Gastrocnemius medialis (tissue), 4 donors: ENCODE data around the gene METTL16. TPM values are rescaled to one million over a fixed set of nuclear protein-coding genes. Genes with fewer than 3 reads are reported as not detected.
"Not testable (repeated sequence)": the region's sequence is repeated elsewhere in the genome, so short reads cannot be mapped to it uniquely, and the experiment has no call there.

Experiments
- ATAC-seq, 2 donors: fragments of 150-250 bp; one replicate each; pipeline ENCODE4 v1.9.1; 2016
- DNase-seq, 2 donors: peaks; one replicate each; pipeline ENCODE4 v3.0.0-alpha.2; 2019
- H3K27ac ChIP-seq, 4 donors: fragments of 200-600 bp; sonication (generic); 1 replicate in 1 of 4; 2 replicates in 3 of 4; pipeline ENCODE4 v1.5.1; 2016 to 2018; ENCODE audit warnings: mild to moderate bottlenecking in 2 of 4, moderate library complexity in 1 of 4
- H3K27me3 ChIP-seq, 3 donors: fragments of 200-600 bp; sonication (generic) in 2 of 3; 1 replicate in 1 of 3; 2 replicates in 2 of 3; pipeline versions ENCODE4 v1.5.1 to v1.6.0; 2016 to 2019; ENCODE audit warnings: mild to moderate bottlenecking in 1 of 3, moderate library complexity in 1 of 3
- H3K36me3 ChIP-seq, 2 donors: fragments of 200-600 bp; sonication (generic) in 1 of 2; one replicate each; pipeline ENCODE4 v1.5.1; 2017 to 2018
- H3K4me1 ChIP-seq, 2 donors: fragments of 200-600 bp; sonication (generic) in 1 of 2; one replicate each; pipeline ENCODE4 v1.5.1; 2016 to 2017; ENCODE audit warnings: mild to moderate bottlenecking in 2 of 2
- H3K4me3 ChIP-seq, 4 donors: fragments of 200-600 bp; sonication (generic) in 3 of 4; 1 replicate in 1 of 4; 2 replicates in 3 of 4; pipeline ENCODE4 v1.5.1; 2016 to 2019; ENCODE audit warnings: mild to moderate bottlenecking in 2 of 4
- H3K9me3 ChIP-seq, 3 donors: fragments of 200-600 bp; sonication (generic) in 2 of 3; 1 replicate in 1 of 3; 2 replicates in 2 of 3; pipeline ENCODE4 v1.5.1; 2016 to 2019
- POLR2A ChIP-seq, 2 donors: fragments of 450-650 bp; IDR thresholded peaks; one replicate each; pipeline ENCODE4 v1.6.1; 2017; ENCODE audit warnings: antibody characterized with exemption in 2 of 2, mild to moderate bottlenecking in 2 of 2, moderate library complexity in 2 of 2
- in situ Hi-C, 4 donors: fragments of 200-750 bp; cut with MboI; loops; one replicate each; pipeline versions ENCODE4 v1.15.0 to v1.8.0; 2017; ENCODE audit warnings: low sequenced_read_pairs in 4 of 4
- intact Hi-C: fragments of 100-400 bp; cut with DNase I; formaldehyde crosslinking; loops from one replicate; pipeline ENCODE4 v1.15.1; 2023; ENCODE audit warnings: low total_unique reads
- total RNA-seq, 4 donors: library from RNA; depleted of rRNA; stranded (reverse); fragments of >200 nt; gene quantifications; one replicate each; pipeline versions ENCODE4 v1.1.0 to v1.2.3, GENCODE V29; 2016
- TF ChIP-seq, protein P1 (sequence below), 5 experiments: fragments of 450-650 bp in 3 of 5; fragments of 200-600 bp in 2 of 5; sonication (generic) in 2 of 5; IDR thresholded peaks in 4 of 5; conservative IDR thresholded peaks in 1 of 5; 1 replicate in 4 of 5; 2 replicates in 1 of 5; pipeline ENCODE4 v1.5.1; 2016 to 2019; ENCODE audit warnings: antibody characterized with exemption in 5 of 5, mild to moderate bottlenecking in 3 of 5, moderate library complexity in 3 of 5

METTL16 gene
- total RNA-seq, 4 donors from 2014 or later = 18.2 to 59.7 (median 25.4) TPM

DNA sequence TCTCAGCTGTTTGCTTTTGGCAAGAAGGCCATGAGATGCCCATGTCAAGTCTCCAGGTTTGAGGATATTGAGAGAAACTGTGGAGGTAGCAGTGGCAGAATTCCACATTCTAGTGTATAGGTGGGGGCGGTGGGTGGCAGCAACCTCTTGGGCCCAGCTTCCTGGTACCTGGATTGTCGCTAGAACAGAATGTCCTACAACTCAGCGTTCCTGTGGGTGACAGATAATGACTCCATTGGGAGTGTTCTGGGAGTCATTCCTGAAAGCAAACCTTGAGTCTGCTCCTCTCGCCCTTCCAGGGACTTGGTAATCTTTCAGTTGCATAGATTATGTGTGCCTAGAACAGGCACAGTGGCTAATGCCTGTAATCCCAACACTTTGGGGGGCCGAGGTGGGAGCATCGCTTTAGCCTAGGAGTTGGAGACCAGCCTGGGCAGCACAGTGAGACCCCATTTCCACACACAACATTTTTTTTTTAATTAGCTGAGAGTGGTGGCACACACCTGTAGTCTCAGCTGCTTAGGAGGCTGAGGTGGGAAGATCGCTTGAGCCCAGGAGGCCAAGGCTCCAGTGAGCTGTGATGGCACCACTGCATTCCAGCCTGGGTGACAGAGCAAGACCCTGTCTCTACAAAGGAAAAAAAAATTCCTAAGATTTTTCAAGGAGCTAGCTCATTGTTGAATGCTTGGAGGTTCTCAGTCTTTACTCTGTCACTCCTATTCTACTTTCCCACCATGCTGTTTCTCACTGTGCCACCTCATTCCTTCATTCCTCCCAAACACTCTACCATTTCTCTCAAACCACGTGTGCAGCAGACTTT, 37.9 kb upstream of the METTL16 start:
- DNase-seq (no peak), ATAC-seq (no peak)
- Histone ChIP-seq H3K4me1 (no peaks in the 10 kb centered on the region), H3K36me3 (no peaks in the 10 kb centered on the region), H3K27me3 (peaks cover 3 to 15% (median 8%) of the 10 kb centered on the region in 3 donors), H3K4me3 (no peak overlapping the region), H3K27ac (no peak overlapping the region), H3K9me3 (no peaks in the 10 kb centered on the region)
- in situ Hi-C loops = no loop called here
- no peak for TF ChIP-seq POLR2A (IDR thresholded peaks at IDR 0.05)
- TF ChIP-seq, protein P1, sequence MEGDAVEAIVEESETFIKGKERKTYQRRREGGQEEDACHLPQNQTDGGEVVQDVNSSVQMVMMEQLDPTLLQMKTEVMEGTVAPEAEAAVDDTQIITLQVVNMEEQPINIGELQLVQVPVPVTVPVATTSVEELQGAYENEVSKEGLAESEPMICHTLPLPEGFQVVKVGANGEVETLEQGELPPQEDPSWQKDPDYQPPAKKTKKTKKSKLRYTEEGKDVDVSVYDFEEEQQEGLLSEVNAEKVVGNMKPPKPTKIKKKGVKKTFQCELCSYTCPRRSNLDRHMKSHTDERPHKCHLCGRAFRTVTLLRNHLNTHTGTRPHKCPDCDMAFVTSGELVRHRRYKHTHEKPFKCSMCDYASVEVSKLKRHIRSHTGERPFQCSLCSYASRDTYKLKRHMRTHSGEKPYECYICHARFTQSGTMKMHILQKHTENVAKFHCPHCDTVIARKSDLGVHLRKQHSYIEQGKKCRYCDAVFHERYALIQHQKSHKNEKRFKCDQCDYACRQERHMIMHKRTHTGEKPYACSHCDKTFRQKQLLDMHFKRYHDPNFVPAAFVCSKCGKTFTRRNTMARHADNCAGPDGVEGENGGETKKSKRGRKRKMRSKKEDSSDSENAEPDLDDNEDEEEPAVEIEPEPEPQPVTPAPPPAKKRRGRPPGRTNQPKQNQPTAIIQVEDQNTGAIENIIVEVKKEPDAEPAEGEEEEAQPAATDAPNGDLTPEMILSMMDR (IDR thresholded peaks at IDR 0.05 in 4 of 5, conservative IDR thresholded peaks at IDR 0.05 in 1 of 5) = no peak
- intact Hi-C loops = no loop called here

DNA sequence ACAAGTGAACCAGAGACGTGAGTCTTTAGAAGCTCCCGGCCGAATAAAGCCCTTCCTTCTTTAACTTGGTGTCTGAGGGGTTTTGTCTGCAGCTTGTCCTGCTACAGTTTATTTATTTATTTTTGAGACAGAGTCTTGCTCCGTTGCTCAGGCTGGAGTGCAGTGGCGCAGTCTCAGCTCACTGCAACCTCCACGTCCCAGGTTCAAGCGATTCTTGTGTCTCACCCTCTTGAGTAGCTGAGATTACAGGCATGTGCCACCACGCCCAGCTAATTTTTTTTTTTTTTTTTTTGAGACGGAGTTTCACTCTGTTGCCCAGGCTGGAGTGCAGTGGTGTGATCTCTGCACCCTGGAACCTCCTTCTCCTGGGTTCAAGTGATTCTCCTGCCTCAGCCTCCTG, 36.3 kb upstream of the METTL16 start:
- ATAC-seq, in situ Hi-C loops, intact Hi-C loops, DNase-seq, H3K4me3 ChIP-seq, H3K36me3 ChIP-seq, H3K27ac ChIP-seq, H3K4me1 ChIP-seq, H3K9me3 ChIP-seq: not testable (repeated sequence)
- H3K27me3 ChIP-seq = peaks cover 3 to 12% (median 8%) of the 10 kb centered on the region in 3 donors

DNA sequence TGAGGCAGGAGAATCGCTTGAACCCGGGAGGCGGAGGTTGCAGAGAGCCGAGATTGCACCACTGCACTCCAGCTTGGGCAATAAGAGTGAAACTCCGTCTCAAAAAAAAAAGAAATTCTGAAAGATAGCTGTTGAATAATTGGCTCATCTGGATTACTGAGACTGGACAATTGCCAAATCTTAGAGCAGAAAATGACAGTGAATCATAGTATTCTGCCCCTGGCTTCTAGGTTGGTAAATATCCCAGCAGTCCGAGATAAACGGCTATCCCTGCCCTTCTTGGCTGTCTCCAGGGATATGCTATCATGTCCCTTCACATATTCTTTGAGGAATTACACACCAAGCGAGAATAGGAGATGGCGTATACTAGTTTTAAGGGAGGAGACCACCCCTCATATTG, 35.5 kb upstream of the METTL16 start:
- ATAC-seq (no peak), DNase-seq (no peak)
- intact Hi-C loops = no loop called here
- TF ChIP-seq, protein P1 (IDR thresholded peaks at IDR 0.05 in 4 of 5, conservative IDR thresholded peaks at IDR 0.05 in 1 of 5) = no peak
- no peak for TF ChIP-seq POLR2A (IDR thresholded peaks at IDR 0.05)
- no peaks in the 10 kb centered on the region for H3K36me3 ChIP-seq
- no peaks in the 10 kb centered on the region for H3K9me3 ChIP-seq
- no peaks in the 10 kb centered on the region for H3K4me1 ChIP-seq
- H3K27ac ChIP-seq = no peak overlapping the region
- peaks cover 3 to 11% (median 8%) of the 10 kb centered on the region in 3 donors for H3K27me3 ChIP-seq
- H3K4me3 ChIP-seq = no peak overlapping the region
- in situ Hi-C loops = no loop called here

DNA sequence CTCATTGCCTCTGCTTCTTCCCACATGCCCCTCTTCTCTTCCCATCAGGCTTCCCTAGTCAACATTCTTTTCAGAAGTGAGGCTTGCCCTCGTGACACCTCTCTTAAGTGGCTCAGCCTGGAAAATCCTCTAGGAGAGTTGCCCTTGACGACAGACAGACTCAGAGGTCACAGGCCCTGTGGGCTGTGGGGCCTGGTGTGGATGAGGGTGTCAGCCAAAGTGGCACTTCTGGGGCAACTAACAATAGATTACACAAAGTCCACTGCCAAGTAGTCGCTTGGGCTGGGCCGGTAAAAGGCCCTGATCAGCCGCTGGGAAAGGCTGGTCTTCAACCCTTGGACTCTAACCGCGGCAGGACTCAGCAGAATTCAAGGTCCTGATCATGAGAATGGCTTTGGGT, 33.7 kb upstream of the METTL16 start:
- Histone ChIP-seq H3K4me3 (no peak overlapping the region), H3K27me3 (peaks cover 0 to 3% (median 0%) of the 10 kb centered on the region in 3 donors), H3K27ac (no peak overlapping the region), H3K36me3 (no peaks in the 10 kb centered on the region), H3K4me1 (no peaks in the 10 kb centered on the region), H3K9me3 (no peaks in the 10 kb centered on the region)
- intact Hi-C loops (no loop called here), in situ Hi-C loops (no loop called here)
- DNase-seq = no peak
- TF ChIP-seq, protein P1 (IDR thresholded peaks at IDR 0.05 in 4 of 5, conservative IDR thresholded peaks at IDR 0.05 in 1 of 5) = no peak
- no peak for TF ChIP-seq POLR2A (IDR thresholded peaks at IDR 0.05)
- ATAC-seq = no peak

DNA sequence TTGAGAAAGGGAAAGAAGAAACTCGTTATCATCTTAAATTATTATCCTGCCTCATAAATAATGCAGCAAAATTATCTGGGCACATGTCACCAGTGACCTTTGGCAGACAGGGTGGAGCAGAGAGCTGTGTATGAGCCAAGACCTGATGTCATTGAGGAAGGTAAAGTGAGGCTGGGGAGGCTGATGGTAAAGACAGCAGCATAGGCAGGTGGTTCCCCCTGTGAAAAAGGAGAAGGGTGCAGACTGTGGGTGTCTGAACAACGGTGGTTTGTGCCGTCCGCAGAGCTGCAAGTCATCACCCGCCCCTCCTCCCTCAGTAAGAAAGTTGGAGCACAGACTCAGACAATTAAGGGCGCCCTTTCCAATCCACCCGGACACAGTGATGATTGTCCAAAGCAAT, 30.8 kb upstream of the METTL16 start:
- Histone ChIP-seq H3K4me1 (no peaks in the 10 kb centered on the region), H3K36me3 (no peaks in the 10 kb centered on the region), H3K9me3 (no peaks in the 10 kb centered on the region), H3K4me3 (no peak overlapping the region), H3K27ac (no peak overlapping the region), H3K27me3 (no peaks in the 10 kb centered on the region)
- no peak for TF ChIP-seq POLR2A (IDR thresholded peaks at IDR 0.05)
- TF ChIP-seq, protein P1 (IDR thresholded peaks at IDR 0.05 in 4 of 5, conservative IDR thresholded peaks at IDR 0.05 in 1 of 5) = no peak
- in situ Hi-C loops = no loop called here
- intact Hi-C loops = no loop called here
- DNase-seq = no peak
- no peak for ATAC-seq
